ENCODE data around the gene TP73. TPM values are rescaled to one million over a fixed set of nuclear protein-coding genes. Genes with fewer than 3 reads are reported as not detected.

TP73 gene
- total and polyA plus RNA-seq, 2 experiments from 2014 or later: not detected

- no peaks in the 10 kb centered on the region for H3K4me1 ChIP-seq (ENCODE audit: insufficient read depth)
- 28 to 37% methylated on average over 6 of the region's 6 CpGs for WGBS, 2 experiments (ENCODE audit: low coverage in 1 of 2, low lambda C conversion rate in 2 of 2, missing lambda C conversion rate in 2 of 2)
- H4K20me1 ChIP-seq (ENCODE audit: insufficient read depth): no peaks in the 10 kb centered on the region
- H3K9ac ChIP-seq: no peak overlapping the region
- in situ Hi-C loops (cut with MboI): no loop called here
- no peaks in the 10 kb centered on the region for H3K9me2 ChIP-seq (ENCODE audit: insufficient read depth)
- no peaks in the 10 kb centered on the region for H3K9me3 ChIP-seq (ENCODE audit: low read depth)
- peaks cover 18% of the 10 kb centered on the region; the same call in 1 of the 2 replicates for H3K27me3 ChIP-seq (replicated peaks; ENCODE audit: insufficient read depth)
- H3K27ac ChIP-seq: no peak overlapping the region
- DNase-seq: no peak
- no peak overlapping the region for H3K4me3 ChIP-seq
- no peaks in the 10 kb centered on the region for H3K79me2 ChIP-seq (ENCODE audit: insufficient read depth)
- no peak for TF ChIP-seq EZH2phosphoT487 (IDR thresholded peaks at IDR 0.05; ENCODE audit: insufficient read depth, low read depth)
- no peak for TF ChIP-seq EZH2 (IDR thresholded peaks at IDR 0.05; ENCODE audit: insufficient read depth, poor library complexity, severe bottlenecking)
- H3K36me3 ChIP-seq (ENCODE audit: low read depth): no peaks in the 10 kb centered on the region
- H3F3A ChIP-seq (ENCODE audit: insufficient read depth): no peaks in the 10 kb centered on the region
- H3K4me2 ChIP-seq (ENCODE audit: unreplicated experiment): no peak overlapping the region
- H2AFZ ChIP-seq: no peak overlapping the region
These were observed 64.0 kb downstream of the TP73 start for GRCh38 chr1:3716351-3716750.

DNA sequence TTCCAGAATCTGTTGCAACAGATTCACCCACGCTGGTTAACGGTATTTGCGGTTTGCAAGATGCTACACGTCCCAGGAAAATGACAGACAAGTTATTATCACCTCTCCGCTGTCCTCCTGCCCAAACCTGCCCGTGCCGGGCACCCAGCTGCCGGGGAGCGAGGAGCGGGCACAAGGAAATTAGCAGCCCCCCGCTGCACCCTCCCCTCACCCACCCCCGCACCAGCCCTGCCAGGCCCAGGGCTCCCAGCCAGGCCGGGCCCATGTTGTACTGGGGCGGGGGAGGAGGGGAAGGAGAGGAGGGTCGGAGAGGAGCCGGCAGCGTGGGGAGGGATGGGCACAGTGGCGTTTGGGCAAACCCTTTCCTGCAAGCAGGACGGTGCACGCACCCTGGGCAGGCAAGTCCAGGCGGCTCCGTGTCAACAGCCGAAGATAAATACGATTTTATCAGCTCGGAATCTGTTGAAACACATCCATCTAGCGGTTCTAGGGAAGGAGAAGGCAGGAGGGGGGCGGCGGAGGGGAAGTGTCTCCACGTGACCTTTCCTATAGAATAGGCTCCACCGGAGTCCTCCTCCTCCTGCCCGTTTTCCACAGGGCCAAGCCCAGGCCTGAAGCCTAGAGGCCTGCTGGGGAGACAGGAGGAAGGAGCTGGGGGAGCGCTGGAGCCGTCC lies 64.9 kb downstream of the TP73 start:
- TF ChIP-seq EZH2phosphoT487 (IDR thresholded peaks at IDR 0.05; ENCODE audit: insufficient read depth, low read depth) (no peak), EZH2 (IDR thresholded peaks at IDR 0.05; ENCODE audit: insufficient read depth, poor library complexity, severe bottlenecking) (no peak)
- no peaks in the 10 kb centered on the region for H3K4me1 ChIP-seq (ENCODE audit: insufficient read depth)
- no peak overlapping the region for H3K27ac ChIP-seq
- H2AFZ ChIP-seq: no peak overlapping the region
- H4K20me1 ChIP-seq (ENCODE audit: insufficient read depth): no peaks in the 10 kb centered on the region
- WGBS, 2 experiments (ENCODE audit: low coverage in 1 of 2, low lambda C conversion rate in 2 of 2, missing lambda C conversion rate in 2 of 2): 32 to 46% methylated on average over 23 to 33 of the region's 33 CpGs
- DNase-seq: no peak
- no peak overlapping the region for H3K9ac ChIP-seq
- no peaks in the 10 kb centered on the region for H3F3A ChIP-seq (ENCODE audit: insufficient read depth)
- no peaks in the 10 kb centered on the region for H3K36me3 ChIP-seq (ENCODE audit: low read depth)
- in situ Hi-C loops (cut with MboI): no loop called here
- no peaks in the 10 kb centered on the region for H3K79me2 ChIP-seq (ENCODE audit: insufficient read depth)
- H3K9me2 ChIP-seq (ENCODE audit: insufficient read depth): no peaks in the 10 kb centered on the region
- H3K27me3 ChIP-seq (replicated peaks; ENCODE audit: insufficient read depth): peaks cover 10% of the 10 kb centered on the region; the same call in 1 of the 2 replicates
- H3K4me3 ChIP-seq: no peak overlapping the region
- no peaks in the 10 kb centered on the region for H3K9me3 ChIP-seq (ENCODE audit: low read depth)
- H3K4me2 ChIP-seq (ENCODE audit: unreplicated experiment): no peak overlapping the region

- DNase-seq: peak; percentile 40
- Histone ChIP-seq H3K27ac (no peak overlapping the region), H3K27me3 (replicated peaks; ENCODE audit: insufficient read depth) (peaks cover 6% of the 10 kb centered on the region; the same call in 1 of the 2 replicates), H3K4me3 (no peak overlapping the region), H3K36me3 (ENCODE audit: low read depth) (no peaks in the 10 kb centered on the region), H3K4me1 (ENCODE audit: insufficient read depth) (no peaks in the 10 kb centered on the region), H3K9ac (no peak overlapping the region), H3K79me2 (ENCODE audit: insufficient read depth) (no peaks in the 10 kb centered on the region), H3K4me2 (ENCODE audit: unreplicated experiment) (no peak overlapping the region), H2AFZ (no peak overlapping the region), H3K9me2 (ENCODE audit: insufficient read depth) (no peaks in the 10 kb centered on the region), H4K20me1 (ENCODE audit: insufficient read depth) (no peaks in the 10 kb centered on the region), H3K9me3 (ENCODE audit: low read depth) (no peaks in the 10 kb centered on the region), H3F3A (ENCODE audit: insufficient read depth) (no peaks in the 10 kb centered on the region)
- in situ Hi-C loops (cut with MboI): no loop called here
- no peak for TF ChIP-seq EZH2 (IDR thresholded peaks at IDR 0.05; ENCODE audit: insufficient read depth, poor library complexity, severe bottlenecking)
- no peak for TF ChIP-seq EZH2phosphoT487 (IDR thresholded peaks at IDR 0.05; ENCODE audit: insufficient read depth, low read depth)
- WGBS, 2 experiments (ENCODE audit: low coverage in 1 of 2, low lambda C conversion rate in 2 of 2, missing lambda C conversion rate in 2 of 2): 18 to 28% methylated on average over 33 to 38 of the region's 40 CpGs
These were observed 65.6 kb downstream of the TP73 start for GRCh38 chr1:3717715-3718601.

DNA sequence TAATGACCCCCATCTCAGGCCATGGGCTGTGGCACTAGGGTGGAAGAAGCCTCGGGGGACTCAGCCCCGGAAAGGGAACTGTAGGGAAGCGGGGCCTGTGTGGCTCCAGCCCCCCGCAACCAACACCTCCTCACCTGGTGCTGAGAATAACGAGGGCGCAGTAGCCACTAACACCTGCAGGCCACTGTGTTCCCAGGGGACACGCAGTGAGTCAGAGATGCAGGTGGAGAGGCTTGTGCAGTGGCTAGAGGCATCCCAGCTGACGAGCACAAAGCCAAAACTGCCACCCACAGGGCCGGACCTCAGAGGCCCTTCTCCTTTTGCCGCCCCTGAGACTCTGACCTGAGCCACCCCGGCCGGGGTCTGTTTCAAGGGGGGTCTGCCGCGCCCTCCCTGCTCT lies 66.4 kb downstream of the TP73 start:
- no peak for DNase-seq
- in situ Hi-C loops (cut with MboI): no loop called here
- WGBS, 2 experiments (ENCODE audit: low coverage in 1 of 2, low lambda C conversion rate in 2 of 2, missing lambda C conversion rate in 2 of 2): 75 to 76% methylated on average over 14 of the region's 14 CpGs

More for the DNA sequence above, 66.4 kb downstream of the TP73 start:
- Histone ChIP-seq H4K20me1 (ENCODE audit: insufficient read depth) (no peaks in the 10 kb centered on the region), H3K27me3 (replicated peaks; ENCODE audit: insufficient read depth) (peaks cover 4% of the 10 kb centered on the region; the same call in 1 of the 2 replicates), H3K4me2 (ENCODE audit: unreplicated experiment) (no peak overlapping the region), H2AFZ (no peak overlapping the region), H3K4me1 (ENCODE audit: insufficient read depth) (no peaks in the 10 kb centered on the region), H3K9ac (no peak overlapping the region), H3K9me2 (ENCODE audit: insufficient read depth) (no peaks in the 10 kb centered on the region), H3K9me3 (ENCODE audit: low read depth) (no peaks in the 10 kb centered on the region), H3K36me3 (ENCODE audit: low read depth) (no peaks in the 10 kb centered on the region), H3K79me2 (ENCODE audit: insufficient read depth) (no peaks in the 10 kb centered on the region), H3K4me3 (no peak overlapping the region), H3F3A (ENCODE audit: insufficient read depth) (no peaks in the 10 kb centered on the region), H3K27ac (no peak overlapping the region)
- no peak for TF ChIP-seq EZH2phosphoT487 (IDR thresholded peaks at IDR 0.05; ENCODE audit: insufficient read depth, low read depth)
- no peak for TF ChIP-seq EZH2 (IDR thresholded peaks at IDR 0.05; ENCODE audit: insufficient read depth, poor library complexity, severe bottlenecking)

Measured in GM23248 (cell line).